Body of pancreas (tissue), 4 donors: ENCODE measurements around the gene NRP1.

Experiments used
- CTCF ChIP-seq, 7 experiments: fragments of 450-650 bp in 4 of 7; fragments of 200-600 bp in 3 of 7; sonication (generic) in 3 of 7; IDR thresholded peaks; one replicate each; pipeline ENCODE4 v1.5.1; 2016 to 2019; ENCODE audit warnings: antibody characterized with exemption in 7 of 7
- POLR2A ChIP-seq, 3 donors: fragments of 450-650 bp; IDR thresholded peaks; one replicate each; pipeline ENCODE4 v1.6.1; 2016; ENCODE audit warnings: antibody characterized with exemption in 3 of 3, mild to moderate bottlenecking in 2 of 3

GRCh38 chr10:33309406-33309805 lies 25.1 kb downstream of the NRP1 start:
- no peak for TF ChIP-seq POLR2A (IDR thresholded peaks at IDR 0.05)
- TF ChIP-seq CTCF (IDR thresholded peaks at IDR 0.05): no peak
